SK-N-SH (cell line): Measurements from ENCODE around the gene CEBPA. TPM values are rescaled to one million over a fixed set of nuclear protein-coding genes. Genes with fewer than 3 reads are reported as not detected.

Experiments used
- CTCF ChIA-PET: fragments of 300-600, 350-600 bp; formaldehyde crosslinking; extraction: SDS; loops from one replicate; lab custom pipeline; 2021; lab: Yijun Ruan, JAX
- POLR2A ChIA-PET: fragments of 350-600 bp; sonication (Branson Sonifier 250); formaldehyde crosslinking; extraction: SDS; loops from one replicate; lab custom pipeline; 2020; ENCODE audit warnings: antibody characterized with exemption, inconsistent platforms; lab: Yijun Ruan, JAX
- DNase-seq: peaks from one replicate; pipeline ENCODE4 v3.0.0; 2012
- H2AFZ ChIP-seq: fragments of 200-600 bp; sonication (generic); 2 replicates; pipeline ENCODE4 v1.8.1; 2016; ENCODE audit warnings: antibody characterized with exemption, mild to moderate bottlenecking, low read depth
- H3F3A ChIP-seq: fragments of 200-600 bp; sonication (generic); replicated peaks from 2 replicates; pipeline ENCODE3; 2016; ENCODE audit warnings: antibody characterized with exemption, mild to moderate bottlenecking; ENCODE audit not compliant: insufficient read depth
- H3K27ac ChIP-seq, 2 experiments: fragments of 200-500 bp in 1 of 2; fragments of 200-600 bp in 1 of 2; sonication (Bioruptor generic) in 1 of 2; sonication (generic), shearing (Covaris generic) in 1 of 2; 2 replicates each; pipeline versions ENCODE4 v1.5.1 to v1.6.1; 2014 to 2016; ENCODE audit warnings: low read depth in 2 of 2, inconsistent platforms in 1 of 2, low read length in 1 of 2, mild to moderate bottlenecking in 1 of 2, mixed read lengths in 1 of 2
- H3K27me3 ChIP-seq: fragments of 200-600 bp; sonication (generic), shearing (Covaris generic); 2 replicates; pipeline ENCODE4 v1.6.1; 2016; ENCODE audit warnings: mixed run types; ENCODE audit not compliant: insufficient read depth
- H3K36me3 ChIP-seq, 2 experiments: fragments of 200-500 bp in 1 of 2; fragments of 200-600 bp in 1 of 2; sonication (Bioruptor generic) in 1 of 2; sonication (generic) in 1 of 2; replicated peaks in 1 of 2; 2 replicates each; pipeline versions ENCODE3 to v1.5.1; 2014 to 2016; ENCODE audit warnings: low read length in 1 of 2, mild to moderate bottlenecking in 1 of 2; ENCODE audit not compliant: insufficient read depth in 2 of 2, control insufficient read depth in 1 of 2
- H3K4me1 ChIP-seq, 2 experiments: fragments of 200-500 bp in 1 of 2; fragments of 200-600 bp in 1 of 2; sonication (Bioruptor generic) in 1 of 2; sonication (generic), shearing (Covaris generic) in 1 of 2; 2 replicates each; pipeline versions ENCODE4 v1.5.1 to v1.6.1; 2014 to 2016; ENCODE audit warnings: low read depth in 1 of 2, low read length in 1 of 2, mixed run types in 1 of 2; ENCODE audit not compliant: insufficient read depth in 2 of 2, control insufficient read depth in 1 of 2
- H3K4me2 ChIP-seq: fragments of 200-600 bp; sonication (generic), shearing (Covaris generic); 2 replicates; pipeline ENCODE4 v1.6.1; 2017; ENCODE audit warnings: mixed run types
- H3K4me3 ChIP-seq, 2 experiments: fragments of 200-500 bp in 1 of 2; fragments of 200-600 bp in 1 of 2; sonication (Bioruptor generic) in 1 of 2; sonication (generic), shearing (Covaris generic) in 1 of 2; 2 replicates each; pipeline versions ENCODE4 v1.5.1 to v1.8.1; 2014 to 2016; ENCODE audit warnings: low read depth in 2 of 2, inconsistent platforms in 1 of 2, low read length in 1 of 2, mild to moderate bottlenecking in 1 of 2, mixed read lengths in 1 of 2, moderate library complexity in 1 of 2
- H3K79me2 ChIP-seq: fragments of 200-600 bp; sonication (generic); 2 replicates; pipeline ENCODE4 v1.8.1; 2017; ENCODE audit warnings: mild to moderate bottlenecking; ENCODE audit not compliant: insufficient read depth
- H3K9ac ChIP-seq: fragments of 200-600 bp; sonication (generic); 2 replicates; pipeline ENCODE4 v1.6.1; 2017; ENCODE audit warnings: mixed run types
- H3K9me2 ChIP-seq: fragments of 200-600 bp; sonication (generic); 2 replicates; pipeline ENCODE4 v1.6.1; 2017; ENCODE audit warnings: mixed run types
- H3K9me3 ChIP-seq: fragments of 200-600 bp; sonication (generic); 2 replicates; pipeline ENCODE4 v1.6.1; 2017; ENCODE audit warnings: mixed run types, mild to moderate bottlenecking, moderate library complexity
- H4K20me1 ChIP-seq: fragments of 200-600 bp; sonication (generic); 2 replicates; pipeline ENCODE4 v1.6.1; 2017; ENCODE audit warnings: mild to moderate bottlenecking, mixed run types; ENCODE audit not compliant: insufficient read depth
- EP300 ChIP-seq, 2 experiments: IDR thresholded peaks; 2 replicates each; pipeline versions ENCODE4 v1.4.0 to v1.6.1; 2012; ENCODE audit warnings: borderline replicate concordance in 1 of 2, low read depth in 1 of 2, low read length in 1 of 2
- EZH2phosphoT487 ChIP-seq: fragments of 200-600 bp; sonication (generic); IDR thresholded peaks from 2 replicates; pipeline ENCODE4 v1.6.1; 2017; ENCODE audit warnings: low read depth, mixed run types, mild to moderate bottlenecking, antibody characterized with exemption, moderate library complexity, borderline replicate concordance
- FOSL2 ChIP-seq: IDR thresholded peaks from 2 replicates; pipeline ENCODE4 v1.4.0; 2012; ENCODE audit warnings: low read depth, mild to moderate bottlenecking, moderate library complexity, borderline replicate concordance
- FOXJ3 ChIP-seq: sonication (generic); formaldehyde crosslinking; IDR thresholded peaks from 2 replicates; pipeline ENCODE4 v1.5.1; 2020; ENCODE audit warnings: mild to moderate bottlenecking, missing genetic modification reagents
- FOXM1 ChIP-seq: IDR thresholded peaks from 2 replicates; pipeline ENCODE4 v1.4.0; 2012; ENCODE audit warnings: low read depth, mild to moderate bottlenecking
- GABPA ChIP-seq: IDR thresholded peaks from 2 replicates; pipeline ENCODE4 v1.4.0; 2012; ENCODE audit warnings: low read depth, mild to moderate bottlenecking
- IRF3 ChIP-seq: fragments of 150-350 bp; IDR thresholded peaks from 2 replicates; pipeline ENCODE4 v1.6.1; 2016; ENCODE audit warnings: mild to moderate bottlenecking, low read depth, low read length
- JUND ChIP-seq: IDR thresholded peaks from 2 replicates; pipeline ENCODE4 v1.4.0; 2012
- NRF1 ChIP-seq: IDR thresholded peaks from 2 replicates; pipeline ENCODE4 v1.6.1; 2012; ENCODE audit warnings: low read depth, mild to moderate bottlenecking, low read length
- POLR2AphosphoS5 ChIP-seq: IDR thresholded peaks from 2 replicates; pipeline ENCODE4 v1.6.1; 2012; ENCODE audit warnings: low read depth, low read length
- RAD21 ChIP-seq: IDR thresholded peaks from 2 replicates; pipeline ENCODE4 v1.6.1; 2012; ENCODE audit warnings: mild to moderate bottlenecking, low read length
- REST ChIP-seq: IDR thresholded peaks from 2 replicates; pipeline ENCODE4 v1.6.1; 2012; ENCODE audit warnings: mild to moderate bottlenecking, low read depth, low read length, moderate library complexity
- RFX5 ChIP-seq: IDR thresholded peaks from 2 replicates; pipeline ENCODE4 v1.6.1; 2012; ENCODE audit warnings: mild to moderate bottlenecking, improper control_type of control experiment, low read length
- TAF1 ChIP-seq: IDR thresholded peaks from 2 replicates; pipeline ENCODE4 v1.6.1; 2012; ENCODE audit warnings: low read depth, mild to moderate bottlenecking, low read length, moderate library complexity, borderline replicate concordance
- TCF12 ChIP-seq: IDR thresholded peaks from 2 replicates; pipeline ENCODE4 v1.4.0; 2012
- TEAD4 ChIP-seq: IDR thresholded peaks from 2 replicates; pipeline ENCODE4 v1.4.0; 2012; ENCODE audit warnings: mild to moderate bottlenecking, borderline replicate concordance; ENCODE audit not compliant: insufficient read depth
- USF1 ChIP-seq: IDR thresholded peaks from 2 replicates; pipeline ENCODE4 v1.4.0; 2012; ENCODE audit warnings: low read depth, borderline replicate concordance
- USF2 ChIP-seq: fragments of 150-350 bp; IDR thresholded peaks from 2 replicates; pipeline ENCODE4 v1.6.1; 2017; ENCODE audit warnings: antibody characterized with exemption, low read length, low read depth, borderline replicate concordance
- YY1 ChIP-seq: IDR thresholded peaks from 2 replicates; pipeline ENCODE4 v1.4.0; 2012; ENCODE audit warnings: low read depth, mild to moderate bottlenecking
- ZBTB33 ChIP-seq: IDR thresholded peaks from 2 replicates; pipeline ENCODE4 v1.4.0; 2012; ENCODE audit warnings: low read depth, borderline replicate concordance
- whole genome bisulfite sequencing: methylation state at CpG from one replicate; pipeline ENCODE4 v1.1.6; 2017; ENCODE audit warnings: low lambda C conversion rate; 5-methylcytosine and 5-hydroxymethylcytosine counted together
- polyA plus RNA-seq, 3 experiments: library from polyadenylated mRNA; depleted of rRNA; stranded (reverse); fragments of >200 nt; gene quantifications; 2 replicates each; pipeline ENCODE4 v1.2.3, GENCODE V29; 2012

CEBPA gene
- polyA plus RNA-seq, 1 of the 3 experiments (the other 2 are of a cell fraction) = 0.15 TPM

- no peak for TF ChIP-seq IRF3
Observed at GRCh38 chr19:33300894-33301143, 1.5 kb downstream of the CEBPA start (continued).

- peaks cover 54% of the 10 kb centered on the region for H3K27me3 ChIP-seq
- H3K9ac ChIP-seq = no peak overlapping the region
- no peaks in the 10 kb centered on the region for H3K9me2 ChIP-seq
- H3K4me3 ChIP-seq = no peak overlapping the region
- H2AFZ ChIP-seq = no peak overlapping the region
- no peaks in the 10 kb centered on the region for H3K79me2 ChIP-seq
- POLR2A ChIA-PET = no interaction called here
- peaks cover 0 to 4% of the 10 kb centered on the region in 2 experiments; a peak in 1 of 4 replicates for H3K4me1 ChIP-seq
- no peaks in the 10 kb centered on the region for H3F3A ChIP-seq
- peak; percentile 32 for DNase-seq
- H3K4me2 ChIP-seq = no peak overlapping the region
- TF ChIP-seq IRF3 = no peak
- TF ChIP-seq JUND = no peak
- TF ChIP-seq FOSL2 = no peak
- no peak for TF ChIP-seq REST
- TF ChIP-seq USF1 = no peak
- TF ChIP-seq EZH2phosphoT487 = no peak
- TF ChIP-seq FOXJ3 (CRISPR knock-in tag) = no peak
- no peak for TF ChIP-seq POLR2AphosphoS5
- TF ChIP-seq USF2 = no peak
- no peak for TF ChIP-seq YY1
- TF ChIP-seq GABPA = no peak
- TF ChIP-seq TAF1 = no peak
- no peak for TF ChIP-seq EP300 (IDR thresholded peaks at IDR 0.05; ENCODE audit: borderline replicate concordance in 1 of 2, low read depth in 1 of 2, low read length in 1 of 2)
- TF ChIP-seq TEAD4 = no peak
- no peak for TF ChIP-seq TCF12
- no peak for TF ChIP-seq ZBTB33
- no peak for TF ChIP-seq NRF1
- no peak for TF ChIP-seq RFX5
- TF ChIP-seq RAD21 = no peak
- no peak for TF ChIP-seq FOXM1
- no peak overlapping the region for H3K27ac ChIP-seq
- H3K36me3 ChIP-seq = no peaks in the 10 kb centered on the region
- WGBS = 67% methylated on average over 21 of the region's 25 CpGs
- H4K20me1 ChIP-seq = no peaks in the 10 kb centered on the region
- H3K9me3 ChIP-seq = no peaks in the 10 kb centered on the region
- CTCF ChIA-PET = interaction anchor here (0.7 to 1.7 kb wide), 11 partner anchors 26 to 478 kb away, joined by 3 to 10 read pairs (median 3); partner anchors contain the start of gene CEBPG
Observed at GRCh38 chr19:33300009-33300893, 2.1 kb downstream of the CEBPA start.
